COLO829 (cell line): ENCODE measurements around the gene PWWP2B.

ENCODE experiments used
- DNase-seq: peaks from one replicate; pipeline ENCODE4 v3.0.0; 2012; ENCODE audit warnings: low spot score

The PWWP2B gene

DNA sequence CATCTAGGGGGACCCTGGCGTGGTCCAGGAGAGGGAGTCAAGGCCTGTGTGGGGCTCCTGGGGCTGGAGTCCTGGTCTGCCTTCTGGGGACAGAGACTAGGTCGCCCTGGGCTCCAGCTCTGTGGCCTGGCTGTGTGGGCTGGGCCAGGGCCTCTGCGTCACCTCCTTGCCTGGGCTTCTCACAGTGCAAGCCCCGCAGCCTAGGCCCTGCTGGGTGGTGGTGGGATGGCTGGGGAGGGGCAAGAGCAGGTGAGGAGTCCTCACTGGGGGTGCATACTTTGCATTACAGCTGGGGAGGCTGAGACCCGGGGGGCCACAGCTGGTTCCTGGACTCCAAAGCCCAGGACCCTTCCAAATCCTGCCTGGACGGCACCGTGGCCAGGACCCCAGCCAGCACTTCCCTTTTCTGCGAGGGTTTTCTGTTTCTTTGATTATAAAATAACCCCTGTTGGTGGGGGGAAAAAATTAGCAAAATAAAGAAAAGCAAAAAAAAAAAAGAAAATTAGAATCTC is 23.5 kb downstream of the PWWP2B start:
- DNase-seq: no peak

- DNase-seq: peak; percentile 47
Measured at GRCh38 chr10:132420981-132421846, 24.2 kb downstream of the PWWP2B start.

- DNase-seq: no peak
Measured at GRCh38 chr10:132421847-132422751, 25.1 kb downstream of the PWWP2B start.

- DNase-seq: no peak
Measured at GRCh38 chr10:132422903-132423825, 26.2 kb downstream of the PWWP2B start.

- DNase-seq: no peak
Measured at GRCh38 chr10:132423966-132424861, 27.2 kb downstream of the PWWP2B start.

DNA sequence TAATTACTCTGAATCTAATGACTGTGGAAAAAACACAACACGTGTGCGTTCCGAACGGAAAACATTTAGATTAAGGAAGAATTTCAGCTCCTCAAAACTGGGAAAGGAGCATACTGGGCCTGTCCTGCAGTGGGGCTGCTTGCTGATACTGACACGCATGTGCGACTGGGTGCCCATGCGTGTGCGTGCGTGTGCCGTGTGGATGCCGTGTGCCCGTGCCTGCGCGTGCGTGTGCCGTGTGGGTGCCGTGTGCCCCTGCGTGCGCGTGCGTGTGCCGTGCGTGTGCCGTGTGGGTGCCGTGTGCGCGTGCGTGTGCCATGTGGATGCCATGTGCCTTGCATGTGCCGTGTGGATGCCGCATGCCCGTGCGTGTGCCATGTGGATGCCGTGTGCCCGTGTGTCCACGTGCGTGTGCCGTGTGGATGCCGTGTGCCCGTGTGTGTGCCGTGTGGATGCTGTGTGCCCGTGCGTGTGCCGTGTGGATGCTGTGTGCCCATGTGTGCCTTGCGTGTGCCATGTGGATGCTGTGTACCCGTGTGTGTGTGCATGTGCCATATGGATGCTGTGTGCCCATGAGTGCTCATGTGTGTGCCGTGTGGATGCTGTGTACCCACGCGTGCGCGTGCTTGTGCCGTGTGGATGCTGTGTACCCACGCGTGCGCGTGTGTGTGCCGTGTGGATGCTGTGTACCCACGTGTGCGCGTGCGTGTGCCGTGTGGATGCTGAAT is 28.2 kb downstream of the PWWP2B start:
- DNase-seq: no peak

DNA sequence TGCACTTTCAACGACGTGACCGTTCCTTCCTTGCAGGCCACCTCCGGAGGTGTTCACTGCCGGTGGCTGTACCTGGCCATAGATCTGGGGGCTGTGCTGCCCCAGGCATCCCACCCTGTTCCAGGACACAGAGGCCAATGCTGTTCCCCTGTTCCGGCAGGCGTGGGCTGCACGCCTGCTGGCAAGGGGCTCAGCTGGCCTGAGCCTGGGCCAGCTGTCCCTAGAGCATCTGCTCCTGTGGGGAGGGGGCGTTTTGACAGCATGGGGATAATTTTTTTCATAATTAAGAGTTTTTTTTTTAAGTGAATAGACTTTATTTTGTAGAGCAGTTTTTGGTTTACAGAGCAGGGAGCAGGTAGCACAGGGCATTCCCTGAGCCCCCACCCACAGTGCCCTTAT is 28.8 kb downstream of the PWWP2B start:
- no peak for DNase-seq

- no peak for DNase-seq
Measured at GRCh38 chr10:132427006-132427771, 30.2 kb downstream of the PWWP2B start.

DNA sequence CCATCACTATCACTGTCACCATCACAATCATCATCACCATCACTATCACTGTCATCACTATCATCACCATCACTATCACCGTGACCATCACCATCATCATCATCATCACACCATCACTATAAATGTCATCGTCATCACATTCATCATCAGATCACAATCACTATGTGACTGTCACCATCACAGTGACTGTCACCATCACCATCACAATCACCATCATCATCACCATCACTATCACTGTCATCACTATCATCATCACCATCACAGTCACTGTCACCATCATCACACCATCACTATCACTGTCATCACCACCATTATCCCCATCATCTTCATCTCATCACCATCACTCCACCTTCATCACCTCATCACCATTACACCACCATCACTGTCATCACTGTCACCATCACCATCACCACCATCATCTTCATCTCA is 31.0 kb downstream of the PWWP2B start:
- DNase-seq: no peak

DNA sequence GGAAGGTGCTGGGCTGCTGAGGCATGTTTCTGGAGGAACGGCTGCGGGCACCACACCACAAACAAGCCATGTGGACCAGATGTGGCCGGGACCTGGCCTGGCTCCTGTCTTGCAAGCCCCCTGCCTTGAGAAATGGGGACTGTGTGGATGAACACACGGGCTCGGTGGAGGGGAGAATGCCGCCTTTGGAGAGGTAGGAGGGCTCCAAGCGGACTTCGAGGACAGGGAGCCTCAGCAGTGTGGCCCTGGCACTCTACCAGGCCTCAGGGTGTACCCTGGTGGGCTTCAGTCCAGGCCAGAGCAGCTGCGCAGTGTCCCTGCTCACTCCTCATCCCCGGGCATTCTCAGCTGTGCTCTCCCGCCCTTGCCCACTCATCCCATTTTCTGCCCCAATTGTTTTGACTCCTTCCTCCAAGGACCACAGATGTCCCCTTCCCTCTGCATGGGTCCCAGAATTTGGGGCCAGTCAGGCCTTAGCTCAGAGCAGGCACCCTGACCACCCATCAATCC is 31.5 kb downstream of the PWWP2B start:
- DNase-seq: no peak

DNA sequence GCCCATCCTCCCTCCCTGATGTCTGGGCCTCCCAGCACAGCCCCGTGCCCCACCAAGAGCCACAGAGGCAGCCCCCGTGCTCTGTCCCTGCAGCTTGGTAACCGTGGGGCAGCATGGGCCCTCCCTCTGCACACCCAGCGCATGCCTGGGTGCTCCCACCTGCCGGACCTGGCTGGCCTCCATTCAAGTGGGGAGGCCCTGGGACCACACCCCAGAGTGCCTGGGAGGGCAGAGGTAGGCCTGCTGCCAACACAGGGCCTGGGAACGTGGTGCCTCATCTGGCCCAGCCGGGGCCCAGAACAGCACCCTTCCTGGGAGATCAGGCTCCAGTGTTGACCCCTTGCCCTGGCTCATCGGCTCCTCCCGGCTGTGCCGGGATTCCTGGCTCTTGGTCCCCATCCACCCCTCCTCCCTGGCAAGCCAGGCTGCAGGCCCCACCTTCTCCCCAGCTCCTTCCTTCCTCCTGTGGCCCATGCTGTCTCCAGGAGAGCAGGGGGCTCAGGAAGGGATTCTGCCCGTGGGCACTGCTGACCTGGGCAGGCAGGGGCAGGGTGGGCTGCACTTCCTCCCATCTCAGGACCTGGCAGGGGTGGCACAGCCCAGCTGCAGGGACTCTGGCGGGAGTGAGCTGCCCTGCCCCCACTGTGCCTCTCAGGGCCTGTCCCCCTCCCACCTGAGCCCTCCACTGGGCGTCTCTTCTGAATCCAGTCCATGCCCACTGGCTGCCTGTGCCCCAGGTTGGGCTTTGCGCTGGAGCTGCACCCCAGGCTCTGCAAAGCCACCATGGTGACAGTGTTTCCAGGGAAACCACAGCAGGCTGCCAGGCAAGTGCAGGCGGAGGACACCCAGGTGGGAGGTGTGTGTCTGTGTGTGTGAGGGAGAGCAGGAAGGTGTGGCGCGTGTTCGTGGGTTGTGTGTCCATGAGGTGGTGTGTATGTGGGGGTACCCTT is 32.6 kb downstream of the PWWP2B start:
- DNase-seq: no peak

- no peak for DNase-seq
Measured at GRCh38 chr10:132430231-132430743, 33.3 kb downstream of the PWWP2B start.

DNA sequence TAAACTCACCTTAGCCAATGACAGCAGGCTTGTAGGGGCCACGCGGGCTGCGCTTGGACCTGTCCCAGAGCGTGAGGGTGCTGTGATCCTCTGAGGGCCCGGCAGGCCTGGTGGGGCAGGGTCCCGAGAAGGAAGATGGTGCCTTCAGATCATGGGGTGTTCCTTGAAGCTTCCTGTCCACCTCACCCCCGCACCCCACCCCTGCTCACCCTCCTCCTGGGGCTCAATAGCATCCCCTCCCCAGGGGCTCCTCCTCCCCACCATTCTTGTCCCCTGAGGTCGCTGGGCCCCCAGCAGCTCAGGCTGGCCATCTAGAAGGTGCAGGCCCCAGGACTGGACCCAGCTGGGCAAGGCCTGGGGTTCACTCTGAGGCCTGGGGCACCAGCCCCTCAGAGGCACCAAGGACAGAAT is 33.9 kb downstream of the PWWP2B start:
- no peak for DNase-seq

DNA sequence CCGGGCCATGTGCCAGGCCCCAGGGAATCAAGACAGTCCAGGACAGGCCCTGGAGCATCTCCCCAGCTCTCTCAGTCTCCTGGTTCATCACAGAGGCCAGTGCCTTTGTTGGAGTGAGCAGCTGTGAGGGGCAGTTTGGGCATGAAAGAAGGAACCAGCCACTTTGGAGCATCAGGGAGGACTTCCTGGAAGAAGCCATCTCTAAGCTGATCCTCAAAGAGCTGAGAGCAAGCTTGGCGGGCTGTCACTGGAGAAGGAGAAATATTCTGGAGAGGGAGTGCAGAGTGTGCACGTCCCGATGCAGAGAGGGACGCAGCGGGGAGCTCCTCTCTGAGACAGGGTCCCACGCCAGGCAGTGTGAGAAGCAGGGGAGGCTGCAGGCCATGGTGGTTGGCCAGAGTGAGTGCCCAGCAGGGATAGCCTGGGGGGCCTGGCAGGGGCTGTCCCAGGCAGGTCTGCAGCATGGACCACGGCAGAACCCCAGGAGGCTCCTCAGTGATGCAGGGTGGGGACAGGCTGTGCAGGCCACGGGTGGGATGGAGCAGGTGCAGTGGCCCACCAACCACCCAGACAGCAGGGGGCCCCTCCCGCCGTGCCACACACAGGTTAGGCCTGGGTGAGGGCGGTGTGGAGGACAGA is 34.7 kb downstream of the PWWP2B start:
- no peak for DNase-seq

DNA sequence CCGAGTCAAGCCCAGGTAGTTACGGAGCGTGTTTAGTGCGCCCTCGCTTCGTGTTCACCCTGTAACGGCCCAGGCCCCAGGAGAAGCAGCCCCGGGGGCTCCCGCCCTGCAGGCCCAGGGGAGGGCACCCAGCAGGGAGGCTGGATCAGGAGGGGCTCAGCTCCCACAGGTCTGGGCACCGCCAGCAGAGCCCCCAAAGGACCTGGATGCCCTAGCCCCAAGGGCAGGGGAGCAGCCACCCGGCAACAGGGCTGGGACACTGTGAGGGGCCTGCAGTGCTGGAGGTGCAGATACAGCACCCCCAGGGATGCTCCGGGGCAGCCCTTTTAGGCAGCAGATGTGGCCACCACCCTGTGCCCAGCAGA is 35.2 kb downstream of the PWWP2B start:
- DNase-seq: no peak

DNA sequence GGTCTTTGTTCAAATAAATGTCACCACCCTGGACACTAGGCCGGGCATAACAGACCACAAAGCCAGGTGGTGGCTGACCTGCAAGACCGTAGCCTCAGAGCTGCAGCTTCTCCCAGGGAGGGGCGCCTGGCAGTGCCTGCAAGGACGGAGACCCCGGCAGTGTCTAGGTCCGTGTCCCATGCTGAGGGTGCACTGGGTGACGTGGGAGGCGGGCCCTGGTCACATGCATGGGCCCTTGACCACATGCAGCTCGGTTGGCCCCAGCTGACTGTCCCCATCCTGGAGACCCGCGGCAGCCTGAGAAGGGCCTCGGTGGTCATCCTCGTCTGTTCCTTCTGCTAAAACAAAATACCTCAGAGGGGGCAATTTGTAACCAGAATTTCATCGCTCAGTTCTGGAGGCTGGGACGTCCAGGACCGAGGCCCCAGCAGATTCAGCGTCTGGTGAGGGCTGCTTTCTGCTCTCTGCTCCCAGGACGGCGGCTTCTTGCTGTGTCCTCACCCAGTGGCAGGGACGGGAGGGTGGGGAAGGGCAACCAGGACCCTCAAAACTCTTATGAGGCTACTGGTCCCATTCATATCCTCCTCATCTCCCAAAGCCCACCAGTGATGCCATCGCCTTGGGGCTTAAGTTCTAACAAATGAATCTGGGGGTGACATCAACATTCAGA is 36.8 kb downstream of the PWWP2B start:
- DNase-seq: no peak
